ENCODE results near the gene NUP210.

NUP210 gene

DNA sequence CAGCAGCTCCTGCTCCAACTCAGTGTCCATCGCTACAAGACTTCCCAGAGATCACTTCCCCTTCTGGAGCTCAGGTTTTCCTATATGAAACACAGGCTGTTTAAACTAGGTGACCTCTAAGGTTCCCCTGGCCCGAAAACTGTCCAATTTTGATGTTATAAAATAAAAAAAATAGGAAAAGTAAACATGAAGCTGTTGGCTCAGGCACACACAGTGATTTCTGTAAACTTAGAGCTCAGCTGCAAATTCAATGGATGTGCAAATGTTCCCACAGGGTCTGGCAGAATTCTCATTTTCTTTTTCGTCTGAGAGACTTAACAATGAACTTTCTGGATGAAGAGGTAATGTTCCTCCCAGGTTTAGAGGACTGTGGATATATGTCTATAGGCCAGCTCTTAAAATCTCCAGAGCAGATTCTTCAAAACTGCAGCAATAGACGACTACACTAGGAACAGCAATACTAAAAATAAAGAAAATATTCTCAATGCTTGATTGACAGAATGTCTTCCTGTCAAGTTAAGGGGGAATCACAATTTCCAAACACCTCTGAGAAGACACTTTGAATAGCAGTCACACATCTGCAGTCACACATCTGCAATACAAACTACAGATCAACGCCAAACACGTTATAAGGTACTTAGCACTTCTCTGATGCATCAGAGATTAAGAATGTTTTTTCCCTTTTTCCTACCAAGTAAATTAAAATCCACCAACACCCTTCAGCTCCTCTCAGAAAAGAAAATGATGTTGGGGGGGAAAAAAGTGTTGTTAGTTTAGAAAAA, 2.8 kb downstream of the NUP210 start:
- TF ChIP-seq, protein P1, sequence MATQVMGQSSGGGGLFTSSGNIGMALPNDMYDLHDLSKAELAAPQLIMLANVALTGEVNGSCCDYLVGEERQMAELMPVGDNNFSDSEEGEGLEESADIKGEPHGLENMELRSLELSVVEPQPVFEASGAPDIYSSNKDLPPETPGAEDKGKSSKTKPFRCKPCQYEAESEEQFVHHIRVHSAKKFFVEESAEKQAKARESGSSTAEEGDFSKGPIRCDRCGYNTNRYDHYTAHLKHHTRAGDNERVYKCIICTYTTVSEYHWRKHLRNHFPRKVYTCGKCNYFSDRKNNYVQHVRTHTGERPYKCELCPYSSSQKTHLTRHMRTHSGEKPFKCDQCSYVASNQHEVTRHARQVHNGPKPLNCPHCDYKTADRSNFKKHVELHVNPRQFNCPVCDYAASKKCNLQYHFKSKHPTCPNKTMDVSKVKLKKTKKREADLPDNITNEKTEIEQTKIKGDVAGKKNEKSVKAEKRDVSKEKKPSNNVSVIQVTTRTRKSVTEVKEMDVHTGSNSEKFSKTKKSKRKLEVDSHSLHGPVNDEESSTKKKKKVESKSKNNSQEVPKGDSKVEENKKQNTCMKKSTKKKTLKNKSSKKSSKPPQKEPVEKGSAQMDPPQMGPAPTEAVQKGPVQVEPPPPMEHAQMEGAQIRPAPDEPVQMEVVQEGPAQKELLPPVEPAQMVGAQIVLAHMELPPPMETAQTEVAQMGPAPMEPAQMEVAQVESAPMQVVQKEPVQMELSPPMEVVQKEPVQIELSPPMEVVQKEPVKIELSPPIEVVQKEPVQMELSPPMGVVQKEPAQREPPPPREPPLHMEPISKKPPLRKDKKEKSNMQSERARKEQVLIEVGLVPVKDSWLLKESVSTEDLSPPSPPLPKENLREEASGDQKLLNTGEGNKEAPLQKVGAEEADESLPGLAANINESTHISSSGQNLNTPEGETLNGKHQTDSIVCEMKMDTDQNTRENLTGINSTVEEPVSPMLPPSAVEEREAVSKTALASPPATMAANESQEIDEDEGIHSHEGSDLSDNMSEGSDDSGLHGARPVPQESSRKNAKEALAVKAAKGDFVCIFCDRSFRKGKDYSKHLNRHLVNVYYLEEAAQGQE (IDR thresholded peaks at IDR 0.05; ENCODE audit: insufficient read depth in 1 of 2, low read depth in 2 of 2, low read length in 2 of 2), result no peak
- TF ChIP-seq SIN3A (IDR thresholded peaks at IDR 0.05; ENCODE audit: borderline replicate concordance, insufficient read depth, low read length), result no peak
- TF ChIP-seq FOXP2 (optimal IDR thresholded peaks at IDR 0.05; ENCODE audit: borderline replicate concordance, extremely low read depth, extremely low read length, insufficient read depth), result no peak
- TF ChIP-seq POLR2AphosphoS5 (IDR thresholded peaks at IDR 0.05; ENCODE audit: low read depth, low read length), result no peak
- TF ChIP-seq TAF1 (IDR thresholded peaks at IDR 0.05; ENCODE audit: borderline replicate concordance, insufficient read depth, low read length), result no peak

DNA sequence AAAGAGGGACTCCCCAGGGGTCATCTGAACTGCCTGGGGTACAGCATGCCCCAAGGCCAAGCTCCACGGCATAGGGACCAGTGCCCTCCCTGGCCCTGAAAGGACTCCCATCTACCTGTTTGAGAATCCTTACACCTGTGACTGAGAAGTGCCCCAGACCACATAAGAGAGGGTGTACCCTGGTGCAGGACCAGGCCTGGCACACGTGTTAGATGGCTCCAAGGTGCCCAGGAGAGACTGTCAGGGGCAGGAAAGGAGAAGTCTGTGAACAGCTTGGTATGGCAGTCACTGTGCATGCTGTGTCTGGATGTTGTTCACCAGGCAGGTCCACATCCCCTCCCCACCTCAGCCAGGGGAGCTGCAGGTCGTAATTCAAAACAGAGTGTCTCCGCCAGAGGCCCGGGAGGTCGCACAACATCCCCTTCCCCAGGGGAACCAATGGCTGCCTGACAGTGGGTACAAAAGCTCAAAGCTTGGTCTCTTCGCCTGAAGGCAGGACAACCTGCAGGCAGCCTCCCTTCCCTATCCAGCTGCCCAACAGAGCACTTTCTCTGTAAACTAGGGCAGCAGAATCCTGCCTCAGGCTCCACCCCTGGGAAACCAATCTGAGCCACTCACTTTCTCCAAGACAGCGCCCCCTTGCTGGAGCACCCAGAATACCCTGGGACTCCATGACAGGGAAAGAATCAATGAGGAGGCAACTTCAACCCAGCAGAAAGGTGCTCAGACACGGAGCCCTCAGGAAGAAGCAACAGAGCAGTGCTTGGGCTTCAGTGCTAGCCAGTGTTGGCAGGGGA, 3.9 kb downstream of the NUP210 start:
- no peak for TF ChIP-seq POLR2AphosphoS5 (IDR thresholded peaks at IDR 0.05; ENCODE audit: low read depth, low read length)
- TF ChIP-seq TAF1 (IDR thresholded peaks at IDR 0.05; ENCODE audit: borderline replicate concordance, insufficient read depth, low read length), result no peak

DNA sequence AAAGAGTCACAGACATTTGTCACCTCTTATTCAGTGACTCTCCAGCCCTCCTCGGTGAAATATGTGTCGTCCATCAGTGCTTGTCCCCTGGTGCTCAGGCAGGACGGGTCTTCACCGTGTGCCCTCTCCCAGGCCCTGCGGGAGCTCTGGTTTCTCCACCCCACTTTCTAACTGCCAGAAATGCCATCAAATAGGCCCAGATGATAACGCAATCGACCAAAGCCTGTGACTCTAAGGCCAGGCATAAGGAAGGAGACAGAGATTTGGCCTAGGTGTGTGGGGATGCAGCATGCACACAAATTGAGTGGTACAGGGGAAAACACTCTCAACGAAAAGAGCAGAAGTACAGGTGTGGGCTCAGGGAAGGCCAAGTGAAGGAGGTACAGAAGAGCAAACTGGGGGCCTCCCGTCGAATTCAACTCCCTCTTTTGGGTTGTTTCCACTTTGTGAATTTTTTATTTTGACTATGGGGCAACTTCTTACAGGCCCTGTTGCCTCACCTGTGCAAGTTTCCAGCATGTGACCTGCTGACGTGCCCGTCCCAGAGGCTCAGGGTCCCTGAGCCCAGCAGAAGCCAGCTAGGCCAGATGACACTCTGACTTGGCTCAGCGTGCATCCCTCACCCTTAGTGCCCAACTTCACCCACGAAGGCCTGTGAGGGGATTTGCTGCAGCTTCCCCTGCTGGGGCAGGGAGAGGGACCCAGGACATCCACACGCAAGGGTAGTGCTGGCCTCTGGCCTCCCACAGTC, 4.7 kb downstream of the NUP210 start:
- TF ChIP-seq, protein P1 (IDR thresholded peaks at IDR 0.05; ENCODE audit: insufficient read depth in 1 of 2, low read depth in 2 of 2, low read length in 2 of 2), result no peak
- TF ChIP-seq POLR2AphosphoS5 (IDR thresholded peaks at IDR 0.05; ENCODE audit: low read depth, low read length) (no peak), SIN3A (IDR thresholded peaks at IDR 0.05; ENCODE audit: borderline replicate concordance, insufficient read depth, low read length) (no peak), FOXP2 (optimal IDR thresholded peaks at IDR 0.05; ENCODE audit: borderline replicate concordance, extremely low read depth, extremely low read length, insufficient read depth) (no peak), TAF1 (IDR thresholded peaks at IDR 0.05; ENCODE audit: borderline replicate concordance, insufficient read depth, low read length) (no peak)

DNA sequence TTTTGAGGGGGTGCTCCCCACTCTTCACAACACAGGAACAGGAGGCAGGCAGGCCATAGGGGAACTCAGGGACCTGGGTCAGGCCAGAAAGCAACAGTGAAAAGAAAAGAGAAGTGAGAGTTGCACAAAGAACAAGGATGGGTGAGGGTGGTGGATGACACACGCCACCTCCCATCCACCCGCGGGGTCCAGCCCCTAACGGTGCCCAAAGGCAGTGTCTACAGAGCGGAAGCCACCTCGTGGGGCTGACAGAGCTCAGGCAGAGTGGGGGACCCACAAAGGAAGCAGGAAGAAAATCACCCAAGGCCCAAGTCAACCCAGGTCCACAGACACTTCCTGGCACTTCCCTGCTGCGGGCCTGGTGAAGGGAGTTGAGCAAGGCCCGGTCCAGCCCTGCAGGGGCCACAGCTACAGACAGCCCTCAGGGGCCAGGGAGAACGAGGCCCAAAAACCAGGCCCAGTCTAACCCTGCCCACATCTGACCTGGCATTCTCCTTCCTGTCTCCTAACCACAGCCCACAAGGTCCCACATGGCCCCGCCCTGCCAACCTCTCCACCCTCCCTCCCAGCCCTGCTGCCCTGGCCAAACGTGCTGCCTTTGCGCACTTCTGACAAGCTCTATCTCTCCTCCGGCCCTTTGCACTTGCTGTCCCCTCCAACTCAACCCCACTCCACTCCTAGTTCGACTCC, 5.9 kb downstream of the NUP210 start:
- TF ChIP-seq TAF1 (IDR thresholded peaks at IDR 0.05; ENCODE audit: borderline replicate concordance, insufficient read depth, low read length) (no peak), FOXP2 (optimal IDR thresholded peaks at IDR 0.05; ENCODE audit: borderline replicate concordance, extremely low read depth, extremely low read length, insufficient read depth) (no peak), POLR2AphosphoS5 (IDR thresholded peaks at IDR 0.05; ENCODE audit: low read depth, low read length) (no peak), SIN3A (IDR thresholded peaks at IDR 0.05; ENCODE audit: borderline replicate concordance, insufficient read depth, low read length) (no peak)
- TF ChIP-seq, protein P1 (IDR thresholded peaks at IDR 0.05; ENCODE audit: insufficient read depth in 1 of 2, low read depth in 2 of 2, low read length in 2 of 2), result no peak

Measured in PFSK-1 (cell line).